DND-41 (cell line): Measurements from ENCODE around the gene GPR55.
"Not testable (repeated sequence)": the region's sequence is repeated elsewhere in the genome, so short reads cannot be mapped to it uniquely, and the experiment has no call there.

ENCODE experiments used
- ATAC-seq: fragments of 200-7000 bp; cut with Tn5 transposase; 3 replicates; pipeline ENCODE4 v1.9.1; 2021; ENCODE audit warnings: low read depth; ENCODE audit not compliant: insufficient read depth
- DNase-seq: peaks from one replicate; pipeline ENCODE4 v3.0.0-alpha.2; 2020
- H2AFZ ChIP-seq: 2 replicates; pipeline ENCODE4 v1.6.0; 2012; ENCODE audit warnings: low read depth, low read length
- H3K27ac ChIP-seq: 2 replicates; pipeline ENCODE4 v1.5.1; 2012; ENCODE audit warnings: low read length, inconsistent platforms
- H3K27me3 ChIP-seq: fragments of 200-600 bp; sonication (generic); 2 replicates; pipeline ENCODE4 v1.6.0; 2012; ENCODE audit warnings: low read length, mild to moderate bottlenecking, inconsistent platforms; ENCODE audit not compliant: insufficient read depth, poor library complexity
- H3K36me3 ChIP-seq: 2 replicates; pipeline ENCODE4 v1.5.1; 2012; ENCODE audit warnings: low read length, inconsistent platforms; ENCODE audit not compliant: insufficient read depth
- H3K4me1 ChIP-seq: 2 replicates; pipeline ENCODE4 v1.5.1; 2012; ENCODE audit warnings: mild to moderate bottlenecking, low read length; ENCODE audit not compliant: insufficient read depth
- H3K4me2 ChIP-seq: 2 replicates; pipeline ENCODE4 v1.6.0; 2012; ENCODE audit warnings: mild to moderate bottlenecking, moderate library complexity, low read length, inconsistent platforms; ENCODE audit not compliant: insufficient read depth
- H3K4me3 ChIP-seq, 2 experiments: fragments of 200-600 bp in 1 of 2; shearing (Covaris generic) in 1 of 2; 2 replicates each; pipeline ENCODE4 v1.5.1; 2012 to 2016; ENCODE audit warnings: inconsistent platforms in 2 of 2, low read length in 2 of 2, mild to moderate bottlenecking in 2 of 2, low read depth in 1 of 2, moderate library complexity in 1 of 2
- H3K79me2 ChIP-seq: 2 replicates; pipeline ENCODE4 v1.6.0; 2012; ENCODE audit warnings: low read length, inconsistent platforms; ENCODE audit not compliant: insufficient read depth
- H3K9ac ChIP-seq: 2 replicates; pipeline ENCODE4 v1.6.0; 2012; ENCODE audit warnings: low read depth, mild to moderate bottlenecking, inconsistent platforms, low read length, moderate library complexity
- H3K9me3 ChIP-seq: 2 replicates; pipeline ENCODE4 v1.5.1; 2012; ENCODE audit warnings: low read length, moderate library complexity, mild to moderate bottlenecking, inconsistent platforms; ENCODE audit not compliant: insufficient read depth, severe bottlenecking
- H4K20me1 ChIP-seq: 2 replicates; pipeline ENCODE4 v1.6.0; 2012; ENCODE audit warnings: low read length; ENCODE audit not compliant: insufficient read depth
- CTCF ChIP-seq: IDR thresholded peaks from 2 replicates; pipeline ENCODE4 v1.5.1; 2012; ENCODE audit warnings: borderline replicate concordance, low read length, moderate library complexity, mild to moderate bottlenecking; ENCODE audit not compliant: poor library complexity, severe bottlenecking; ENCODE audit errors: extremely low read depth
- EZH2 ChIP-seq: IDR thresholded peaks from 3 replicates; pipeline ENCODE4 v1.6.1; 2012; ENCODE audit warnings: borderline replicate concordance, low read depth, mild to moderate bottlenecking, moderate library complexity, low read length, inconsistent platforms; ENCODE audit not compliant: severe bottlenecking

Gene GPR55

GRCh38 chr2:230969659-230970015, 44.6 kb upstream of the GPR55 start:
- Histone ChIP-seq H3K79me2 (no peaks in the 10 kb centered on the region), H3K27ac (no peak overlapping the region), H3K27me3 (no peaks in the 10 kb centered on the region), H3K4me1 (peaks cover 8% of the 10 kb centered on the region), H3K9me3 (no peaks in the 10 kb centered on the region), H4K20me1 (no peaks in the 10 kb centered on the region), H3K36me3 (no peaks in the 10 kb centered on the region), H2AFZ (no peak overlapping the region), H3K4me3 (no peak overlapping the region), H3K9ac (no peak overlapping the region), H3K4me2 (no peak overlapping the region)
- DNase-seq (no peak), ATAC-seq (no peak)
- TF ChIP-seq CTCF (no peak), EZH2 (no peak)

- no peak overlapping the region for H3K27ac ChIP-seq
- no peak overlapping the region for H3K4me3 ChIP-seq
- H3K4me1 ChIP-seq = peaks cover 6% of the 10 kb centered on the region
- no peaks in the 10 kb centered on the region for H3K36me3 ChIP-seq
- no peak overlapping the region for H3K4me2 ChIP-seq
- H3K79me2 ChIP-seq = no peaks in the 10 kb centered on the region
- ATAC-seq (no peak), DNase-seq (no peak)
- H3K9ac ChIP-seq = no peak overlapping the region
- no peaks in the 10 kb centered on the region for H3K9me3 ChIP-seq
- TF ChIP-seq EZH2 (no peak), CTCF (no peak)
- H2AFZ ChIP-seq = peak overlapping the region; percentile 52; the same call in 1 of the 2 replicates
- H4K20me1 ChIP-seq = no peaks in the 10 kb centered on the region
- H3K27me3 ChIP-seq = no peaks in the 10 kb centered on the region
Measured at GRCh38 chr2:230968921-230969658, 44.0 kb upstream of the GPR55 start.

- not testable (repeated sequence) for H3K4me1 ChIP-seq, H3K9ac ChIP-seq, H3K79me2 ChIP-seq, DNase-seq, ATAC-seq, H3K27me3 ChIP-seq, H3K4me3 ChIP-seq, H3K36me3 ChIP-seq, H4K20me1 ChIP-seq, H2AFZ ChIP-seq, H3K9me3 ChIP-seq, H3K4me2 ChIP-seq, H3K27ac ChIP-seq
Measured at GRCh38 chr2:230968314-230968713, 43.3 kb upstream of the GPR55 start.

GRCh38 chr2:230967113-230967512, 42.1 kb upstream of the GPR55 start:
- Histone ChIP-seq H3K79me2 (no peaks in the 10 kb centered on the region), H2AFZ (no peak overlapping the region), H3K4me2 (no peak overlapping the region), H3K9ac (no peak overlapping the region), H4K20me1 (no peaks in the 10 kb centered on the region), H3K27me3 (no peaks in the 10 kb centered on the region), H3K36me3 (no peaks in the 10 kb centered on the region), H3K4me1 (no peaks in the 10 kb centered on the region), H3K9me3 (no peaks in the 10 kb centered on the region), H3K27ac (no peak overlapping the region), H3K4me3 (no peak overlapping the region)
- DNase-seq = no peak
- no peak for TF ChIP-seq CTCF
- no peak for TF ChIP-seq EZH2
- no peak for ATAC-seq
